HL-60/S4 treated with phorbol 12-myristate 13-acetate at 8.2 ng/mL for 4 days and 3 days (cell line): ENCODE data around the gene PRF1.

Experiments used
- in situ Hi-C: fragments of 300-500 bp; cut with MboI; formaldehyde crosslinking; loops from 2 replicates; pipeline ENCODE4 v1.15.0; 2022; ENCODE audit warnings: low sequenced_read_pairs

PRF1 gene

DNA sequence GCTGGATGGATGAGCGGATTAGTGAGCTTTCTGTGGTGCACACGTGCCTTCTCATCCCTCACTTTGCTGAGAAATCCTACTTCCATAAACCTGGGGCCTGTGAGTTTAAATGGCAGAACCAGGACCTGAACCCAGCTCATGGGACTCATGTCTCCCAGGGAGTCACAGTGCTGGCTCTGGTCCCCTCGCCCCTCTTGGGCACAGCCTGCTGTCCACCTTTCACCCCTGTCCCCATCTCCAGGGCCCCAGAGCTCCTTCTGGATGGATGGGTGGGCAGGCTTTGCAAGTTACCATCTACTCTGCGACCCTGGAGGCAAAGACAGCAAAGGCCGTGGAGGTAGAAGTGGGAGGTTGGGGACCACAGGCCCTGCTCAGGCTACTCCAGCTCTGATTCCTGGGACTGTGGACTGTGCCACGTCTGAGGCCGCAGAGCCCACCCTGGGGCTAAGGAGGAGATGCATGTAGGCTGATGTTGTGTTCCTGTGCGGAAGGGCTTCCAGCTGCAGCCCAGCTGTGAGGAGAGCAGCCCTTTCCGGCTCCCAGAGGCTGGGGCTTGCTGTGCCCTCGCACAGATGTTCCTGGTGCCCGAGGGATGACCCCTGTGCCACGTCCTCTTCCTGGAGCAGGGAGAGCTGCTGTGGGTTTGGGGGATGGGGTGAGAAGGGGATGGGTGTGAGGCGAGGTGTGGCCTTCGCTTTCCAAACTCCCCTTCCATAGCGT is 40.3 kb downstream of the PRF1 start:
- in situ Hi-C loops, result loop anchor here (25.0 kb wide), 1 partner anchor 200 kb away; no protein-coding TSS in a partner anchor

DNA sequence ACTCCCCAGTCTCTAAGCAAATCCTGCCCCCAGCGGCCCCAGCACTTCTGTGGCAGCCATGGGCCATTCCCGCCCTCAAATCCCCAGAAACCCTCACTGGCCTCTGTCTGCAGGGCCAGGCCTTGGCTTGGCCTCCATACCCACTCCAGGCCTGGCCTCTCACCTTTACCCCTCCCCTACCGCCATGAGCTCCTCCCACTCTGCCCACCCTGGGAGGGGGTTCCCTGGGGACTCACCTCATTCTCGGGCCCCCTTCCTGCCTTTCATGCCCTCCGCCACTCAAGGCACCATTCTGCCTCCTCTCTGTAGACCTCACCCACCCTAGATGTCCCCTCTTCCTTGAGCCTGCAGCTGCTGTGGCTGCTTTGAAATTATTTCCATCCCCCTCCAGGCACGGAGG is 41.0 kb downstream of the PRF1 start:
- in situ Hi-C loops, result loop anchor here (25.0 kb wide), 1 partner anchor 201 kb away; no protein-coding TSS in a partner anchor

DNA sequence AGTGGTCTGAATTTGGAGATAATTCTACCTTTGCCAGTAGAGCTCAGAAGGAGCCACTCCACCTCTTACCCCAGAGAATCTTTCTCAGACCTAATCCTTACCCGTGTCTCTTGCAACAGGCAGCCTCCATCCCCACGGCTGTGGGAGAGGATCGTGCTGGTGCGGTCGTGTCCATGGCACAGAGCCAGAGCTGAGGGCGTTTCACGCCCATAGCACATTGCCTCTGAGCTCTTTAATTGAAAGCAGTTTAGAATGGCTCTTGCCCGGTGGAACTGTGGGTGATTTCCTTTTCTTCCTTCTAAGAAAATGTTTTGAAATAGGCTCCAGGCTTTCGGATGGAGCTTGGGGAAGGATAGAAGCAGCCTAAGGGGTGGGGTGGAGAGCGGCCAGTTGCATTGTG is 41.5 kb downstream of the PRF1 start:
- in situ Hi-C loops, result loop anchor here (25.0 kb wide), 1 partner anchor 201 kb away; no protein-coding TSS in a partner anchor

DNA sequence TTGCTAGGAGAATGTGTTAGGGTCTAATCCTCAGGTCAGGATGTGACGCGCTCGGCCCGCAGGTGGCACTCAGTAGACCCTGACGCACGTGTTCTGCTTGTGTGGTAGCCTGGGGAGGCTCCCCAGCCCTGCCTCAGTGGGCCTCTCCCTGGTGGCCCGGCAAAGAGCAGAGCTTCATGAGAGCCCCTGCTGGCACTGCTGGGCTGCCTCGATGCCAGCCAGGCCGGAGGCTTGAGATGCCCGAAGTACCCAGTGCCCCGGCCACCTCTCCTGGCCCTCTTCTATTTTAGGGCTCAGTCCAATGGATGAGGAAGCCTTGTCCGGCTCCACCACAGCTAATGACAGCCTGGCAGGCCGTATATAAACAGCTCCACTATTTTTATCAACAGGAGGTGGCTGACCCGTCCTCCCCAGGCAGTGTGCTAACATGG is 42.0 kb downstream of the PRF1 start:
- in situ Hi-C loops, result loop anchor here (25.0 kb wide), 1 partner anchor 202 kb away; no protein-coding TSS in a partner anchor

DNA sequence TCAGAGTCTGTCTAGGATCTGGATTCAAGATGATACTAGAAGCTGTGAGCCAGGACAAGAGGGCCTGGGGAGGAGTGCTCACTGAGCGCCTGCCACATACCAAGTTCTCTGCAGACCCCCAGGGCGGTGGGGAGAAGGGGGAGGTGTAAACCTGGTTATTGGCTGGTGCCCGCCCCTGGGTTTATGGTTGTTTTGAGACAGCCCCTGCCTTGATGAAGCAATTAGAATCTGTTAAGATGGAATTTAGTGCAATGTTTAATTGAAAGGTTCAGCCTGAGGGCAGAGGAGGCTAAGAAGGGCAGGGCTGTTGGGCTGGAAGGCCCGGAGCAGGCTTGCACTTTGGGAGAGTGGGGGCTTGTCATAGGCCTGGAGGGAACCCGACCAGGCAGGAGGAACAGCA is 42.7 kb downstream of the PRF1 start:
- in situ Hi-C loops, result loop anchor here (25.0 kb wide), 1 partner anchor 202 kb away; no protein-coding TSS in a partner anchor

DNA sequence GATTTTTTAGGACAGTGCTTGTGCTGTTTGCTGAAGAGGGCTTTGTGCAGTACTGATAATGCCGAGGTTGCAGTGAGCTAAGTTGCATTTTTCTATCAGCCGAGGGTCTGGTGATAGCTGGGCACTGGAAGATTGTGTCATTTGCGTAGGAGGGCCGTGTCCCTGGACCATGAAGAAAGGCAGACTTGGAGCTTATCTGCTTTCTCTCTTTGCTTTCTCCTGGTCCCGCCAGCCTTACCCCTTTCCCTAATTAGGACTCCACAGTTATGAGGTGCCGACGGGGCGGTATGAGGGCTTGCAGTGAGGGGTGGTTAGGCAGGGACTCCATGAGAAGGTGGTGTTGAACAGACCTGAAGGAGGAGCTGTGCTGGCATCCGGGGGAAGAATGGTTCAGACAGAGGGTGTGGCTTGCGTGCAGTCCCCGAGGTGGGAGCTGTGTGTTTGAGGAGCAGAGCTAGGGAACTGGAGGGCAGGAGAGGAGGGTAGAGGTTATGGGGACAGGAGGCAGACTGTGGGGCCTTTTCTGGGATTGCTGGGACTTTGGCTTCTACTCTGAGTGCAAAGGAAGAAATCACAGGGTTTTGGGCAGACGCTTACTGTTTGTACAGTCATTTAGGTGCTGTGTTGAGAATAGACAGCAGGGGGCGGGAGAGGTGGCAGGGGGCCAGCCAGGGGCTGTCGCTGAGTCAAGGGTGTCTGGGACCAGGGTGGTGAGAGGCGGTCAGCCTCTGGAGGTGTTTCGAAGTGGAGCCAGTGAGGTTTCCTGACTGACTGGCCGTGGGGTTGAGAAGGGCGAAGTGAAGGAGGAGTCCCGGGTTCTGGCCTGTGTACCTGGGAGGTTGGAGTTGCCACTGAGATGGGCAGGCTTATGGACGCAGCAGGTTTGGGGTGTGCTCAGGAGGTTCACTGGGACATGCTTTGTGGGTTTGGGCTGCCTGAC is 43.4 kb downstream of the PRF1 start:
- in situ Hi-C loops, result loop anchor here (25.0 kb wide), 1 partner anchor 203 kb away; no protein-coding TSS in a partner anchor

DNA sequence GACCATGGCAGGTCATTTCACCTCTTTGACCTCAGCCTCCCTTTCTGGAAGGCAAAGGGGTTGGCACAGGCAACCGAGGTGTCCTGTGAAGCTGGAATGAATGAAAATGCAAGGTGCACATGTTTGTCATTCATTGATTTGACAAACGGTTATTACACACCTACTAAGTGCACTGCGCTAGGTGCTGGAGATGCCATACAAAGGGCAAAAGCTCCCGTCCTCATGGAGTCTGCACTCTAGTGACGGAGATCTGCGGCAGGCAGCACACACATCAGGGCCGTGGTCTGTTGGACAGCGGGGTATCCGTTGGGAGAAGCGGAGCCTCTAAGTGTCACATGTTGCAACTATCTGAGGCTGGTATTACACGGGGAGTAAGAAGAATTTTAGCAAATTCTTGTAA is 44.2 kb downstream of the PRF1 start:
- in situ Hi-C loops, result loop anchor here (25.0 kb wide), 1 partner anchor 204 kb away; no protein-coding TSS in a partner anchor

DNA sequence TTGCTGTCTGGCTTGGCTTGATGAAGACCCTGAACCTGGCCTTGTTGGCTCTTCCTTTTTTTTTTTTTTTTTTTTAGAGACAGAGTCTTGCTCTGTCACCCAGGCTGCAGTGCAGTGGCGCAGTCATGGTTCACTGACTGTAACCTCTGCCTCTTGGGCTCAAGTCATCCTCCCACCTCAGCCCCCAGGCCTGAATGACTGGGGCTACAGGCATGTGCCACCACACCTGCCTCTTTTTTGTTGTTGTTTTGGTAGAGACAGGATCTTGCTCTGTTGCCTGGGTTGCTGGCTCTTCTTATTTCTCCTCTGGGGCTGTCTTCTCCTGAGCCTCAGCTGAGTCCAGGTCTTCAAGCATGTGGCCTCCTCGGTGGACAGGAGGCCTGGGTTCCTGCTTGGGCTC is 44.7 kb downstream of the PRF1 start:
- in situ Hi-C loops, result loop anchor here (25.0 kb wide), 1 partner anchor 204 kb away; no protein-coding TSS in a partner anchor

DNA sequence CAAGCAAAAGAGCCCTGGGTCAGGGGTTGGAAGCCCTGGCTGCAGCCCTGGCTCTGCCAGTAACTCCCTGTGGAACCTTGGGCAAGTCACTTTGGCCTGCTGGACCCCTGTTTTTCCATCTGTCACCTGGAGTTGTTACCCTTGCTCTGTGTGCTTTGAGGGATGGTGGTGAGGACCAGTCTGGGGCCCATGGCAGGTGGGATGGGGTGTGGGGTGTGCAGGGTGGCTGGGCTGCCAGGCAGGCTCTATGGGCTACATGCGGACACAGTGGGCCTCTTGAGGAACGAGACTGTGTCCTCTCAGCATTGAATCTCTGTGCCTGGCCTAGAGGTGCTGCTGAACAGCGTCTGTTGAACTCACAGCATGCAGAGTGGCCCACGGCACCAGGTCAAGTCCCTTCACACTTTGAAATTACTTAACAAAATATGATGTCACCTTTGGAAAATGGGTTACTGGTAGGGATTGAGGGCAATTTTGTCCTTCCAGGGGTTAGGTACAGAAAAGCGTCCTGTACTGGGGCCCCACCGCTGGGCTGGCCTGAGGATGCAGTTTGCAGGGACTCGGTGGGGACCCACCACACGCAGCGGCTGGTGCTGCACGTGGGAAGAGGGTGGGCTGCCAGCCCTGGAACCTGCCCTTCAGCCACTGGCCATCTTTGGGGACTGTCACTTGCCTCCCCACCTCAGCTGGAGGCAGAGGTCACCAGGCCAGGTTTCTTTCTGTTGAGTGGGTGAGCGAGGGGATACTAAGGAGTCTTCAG is 45.3 kb downstream of the PRF1 start:
- in situ Hi-C loops, result loop anchor here (25.0 kb wide), 1 partner anchor 205 kb away; no protein-coding TSS in a partner anchor

DNA sequence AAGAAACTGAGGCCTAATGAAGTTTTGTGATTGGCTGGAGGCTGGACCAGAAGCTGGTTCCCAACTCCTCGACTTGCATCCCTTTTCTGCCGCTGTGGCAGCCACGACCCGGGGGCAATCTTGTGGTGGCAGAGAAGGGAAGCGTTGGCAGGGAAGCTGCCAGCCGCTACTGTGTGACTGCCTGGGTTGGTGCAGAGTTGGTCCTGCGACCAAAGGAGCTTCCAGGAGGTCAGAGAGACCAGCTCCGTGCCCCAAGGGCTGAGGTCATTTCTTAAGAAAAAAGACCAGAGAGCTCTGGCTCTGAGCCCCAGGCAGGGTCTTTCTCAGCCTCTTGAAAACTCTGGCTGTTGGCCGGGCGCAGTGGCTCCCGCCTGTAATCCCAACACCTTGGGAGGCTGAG is 47.2 kb downstream of the PRF1 start:
- in situ Hi-C loops, result loop anchor here (25.0 kb wide), 1 partner anchor 207 kb away; no protein-coding TSS in a partner anchor

DNA sequence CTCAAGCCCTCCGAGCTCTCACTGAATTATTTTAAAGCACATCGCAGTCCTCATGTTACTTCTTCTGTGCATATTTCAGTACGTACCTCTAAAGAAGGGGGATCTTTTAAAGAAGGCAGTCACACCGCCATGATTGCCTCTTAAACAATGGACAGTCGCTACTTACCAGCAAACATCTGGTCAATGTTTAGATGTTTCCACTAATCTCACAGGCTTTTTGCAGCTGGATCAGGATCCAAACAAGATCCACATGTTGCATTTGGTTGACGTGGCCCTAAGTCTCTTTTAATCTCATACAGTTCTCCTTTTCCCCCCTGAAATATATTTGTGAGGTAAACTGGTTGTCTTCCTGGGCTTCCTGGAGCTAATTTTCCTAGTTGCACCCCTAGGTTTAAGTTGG is 50.0 kb downstream of the PRF1 start:
- in situ Hi-C loops, result loop anchor here (25.0 kb wide), 1 partner anchor 210 kb away; no protein-coding TSS in a partner anchor

DNA sequence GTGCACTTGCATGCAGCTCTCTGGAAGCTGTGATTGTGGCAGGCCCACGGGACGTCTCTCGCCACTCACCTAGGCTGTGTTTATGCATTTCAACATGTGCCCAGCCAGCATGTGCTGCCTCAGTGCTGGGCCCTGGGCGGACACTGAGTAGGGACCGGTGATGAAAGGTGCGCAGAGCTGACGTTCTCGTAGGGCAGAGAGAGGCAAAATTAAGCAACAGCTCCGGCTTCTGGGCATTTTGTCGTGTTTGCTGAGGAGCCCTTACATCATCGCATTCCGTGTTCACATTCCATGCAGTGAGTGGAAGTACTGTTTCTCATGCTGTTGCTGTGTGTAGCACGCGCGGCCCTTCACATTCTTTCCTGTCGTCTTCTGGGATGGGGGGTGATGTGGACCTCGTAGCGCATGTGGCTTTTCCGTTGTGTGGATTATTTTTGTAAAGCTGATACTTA is 50.5 kb downstream of the PRF1 start:
- in situ Hi-C loops, result loop anchor here (25.0 kb wide), 1 partner anchor 210 kb away; no protein-coding TSS in a partner anchor

DNA sequence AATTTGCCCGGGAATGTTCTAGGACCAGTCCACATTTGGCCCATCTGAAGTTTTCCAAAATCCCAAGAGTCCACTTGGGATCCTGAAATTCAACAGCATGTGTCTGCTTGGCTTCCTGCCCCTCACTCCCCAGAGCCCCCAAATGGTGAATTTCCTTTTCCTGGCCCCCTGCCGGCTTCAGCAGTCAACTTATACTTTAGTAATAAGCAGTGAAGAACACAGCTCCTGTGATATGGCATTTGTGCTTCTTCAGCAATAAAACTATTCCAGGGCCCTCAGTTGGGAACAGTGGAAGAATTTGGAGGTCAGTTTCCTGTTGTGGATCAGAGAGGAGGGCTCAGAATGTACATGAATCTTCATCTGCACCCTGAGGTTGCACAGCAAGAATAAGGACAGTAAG is 51.1 kb downstream of the PRF1 start:
- in situ Hi-C loops, result loop anchor here (25.0 kb wide), 1 partner anchor 211 kb away; no protein-coding TSS in a partner anchor

DNA sequence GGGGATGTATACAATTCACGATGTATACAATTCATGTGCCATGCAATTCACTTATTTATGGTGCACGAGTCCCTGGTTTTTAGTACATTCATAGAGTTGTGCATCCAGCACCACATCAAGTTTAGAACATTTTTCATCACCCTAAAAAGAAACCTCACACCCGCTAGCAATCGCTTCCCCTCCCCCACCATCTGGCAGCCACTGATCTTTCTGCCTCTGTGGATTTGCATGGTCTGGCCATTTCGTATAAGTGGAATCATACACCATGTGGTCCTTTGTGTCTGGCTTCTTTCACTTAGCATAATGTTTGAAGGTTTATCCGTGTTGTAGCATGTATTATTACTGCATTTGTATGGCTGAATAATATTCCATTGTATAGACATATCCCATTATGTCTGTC is 52.1 kb downstream of the PRF1 start:
- in situ Hi-C loops, result loop anchor here (25.0 kb wide), 1 partner anchor 212 kb away; no protein-coding TSS in a partner anchor

DNA sequence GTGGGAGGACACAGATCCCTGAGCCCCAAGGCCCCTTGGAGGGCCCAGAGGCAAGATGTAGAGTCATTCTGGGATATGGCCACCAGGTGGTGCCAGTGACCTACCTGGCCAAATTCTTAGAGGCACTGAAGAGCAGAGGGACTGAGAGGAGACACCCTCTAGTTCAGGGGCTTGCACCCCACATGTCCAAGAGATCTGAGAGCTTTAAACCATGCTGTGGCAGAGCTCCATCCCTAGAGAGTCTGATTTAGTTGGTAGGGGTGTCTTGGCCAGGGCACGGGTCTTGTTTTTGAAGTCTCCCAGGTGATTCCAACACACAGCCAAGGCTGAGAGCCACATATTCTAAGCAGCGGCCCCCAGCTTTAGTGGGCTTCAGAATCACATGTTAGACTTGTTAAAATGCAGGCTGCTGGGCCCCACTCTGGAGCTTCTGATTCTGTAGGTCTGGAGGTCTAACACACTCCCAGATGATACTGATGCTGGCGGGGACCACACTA is 52.5 kb downstream of the PRF1 start:
- in situ Hi-C loops, result loop anchor here (10.0 to 25.0 kb wide), 2 partner anchors 212 to 335 kb away; partner anchors contain the start of gene PCBD1

DNA sequence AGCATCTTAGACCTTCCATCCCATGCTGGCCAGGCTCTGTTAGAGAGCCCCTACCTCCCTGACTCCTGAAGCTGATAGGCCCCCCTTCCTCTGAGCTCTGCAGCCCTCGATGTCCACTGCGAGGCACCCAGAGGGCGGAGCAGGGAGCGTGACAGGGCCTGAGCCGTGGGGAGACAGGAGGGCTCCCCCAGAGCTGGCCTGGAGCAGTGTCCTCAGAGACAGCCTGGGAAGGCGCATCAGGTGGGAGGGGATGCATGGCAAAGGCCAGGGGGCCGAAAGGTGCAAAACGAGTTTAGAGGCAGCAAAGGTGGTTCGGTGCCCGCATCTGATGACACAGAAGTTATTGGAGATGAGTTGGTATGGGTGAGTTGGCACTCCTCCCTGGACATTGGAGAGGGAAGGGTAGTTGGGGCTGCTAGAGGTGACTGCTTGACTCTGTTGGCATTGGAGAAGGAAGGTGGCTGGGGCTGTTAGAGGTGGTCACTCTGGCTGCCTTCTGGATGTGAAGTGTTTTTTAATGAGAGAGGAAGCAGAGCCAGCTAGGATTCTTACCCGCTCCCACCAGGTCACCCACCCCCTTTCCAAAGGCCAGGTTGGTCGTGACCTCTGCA is 53.1 kb downstream of the PRF1 start:
- in situ Hi-C loops, result loop anchor here (10.0 kb wide), 1 partner anchor 335 kb away; the partner anchor contains the start of gene PCBD1
